K562 (cell line): ENCODE data around the gene B3GALT4. TPM values are rescaled to one million over a fixed set of nuclear protein-coding genes. Genes with fewer than 3 reads are reported as not detected.
A peak's percentile ranks its signal among the peaks of the same experiment; 100 is the strongest.

ENCODE experiments used
- ATF6 ChIP-seq: sonication (generic); formaldehyde crosslinking; IDR thresholded peaks from 2 replicates; pipeline ENCODE4 v1.4.0; 2020; ENCODE audit warnings: mild to moderate bottlenecking, missing genetic modification reagents
- E2F6 ChIP-seq, 2 experiments: IDR thresholded peaks; 2 replicates each; pipeline ENCODE4 v1.6.1; 2011; ENCODE audit warnings: borderline replicate concordance in 1 of 2, control low read depth in 1 of 2, low read depth in 1 of 2, low read length in 1 of 2, mild to moderate bottlenecking in 1 of 2, mixed read lengths in 1 of 2, moderate library complexity in 1 of 2; ENCODE audit not compliant: insufficient read depth in 1 of 2, insufficient read length in 1 of 2, poor library complexity in 1 of 2, severe bottlenecking in 1 of 2; ENCODE audit errors: extremely low read depth in 1 of 2
- ELK3 ChIP-seq: fragments of 450-650 bp; formaldehyde crosslinking; IDR thresholded peaks from 2 replicates; pipeline ENCODE4 v1.4.0; 2020; ENCODE audit warnings: mild to moderate bottlenecking
- ETV1 ChIP-seq: fragments of 450-650 bp; conservative IDR thresholded peaks from 2 replicates; pipeline ENCODE4 v1.6.1; 2016; ENCODE audit warnings: missing genetic modification characterization, control low read depth, low read depth, missing compliant biosample characterization
- GABPB2 ChIP-seq: fragments of 250-450 bp; sonication (Bioruptor Pico); conservative IDR thresholded peaks from 2 replicates; pipeline ENCODE4 v1.5.1; 2021; ENCODE audit warnings: mild to moderate bottlenecking
- KLF16 ChIP-seq: IDR thresholded peaks from 2 replicates; pipeline ENCODE4 v1.6.1; 2016; ENCODE audit warnings: antibody characterized with exemption
- MIER1 ChIP-seq: fragments of 450-650 bp; IDR thresholded peaks from 2 replicates; pipeline ENCODE4 v1.6.1; 2016; ENCODE audit warnings: antibody characterized with exemption, mild to moderate bottlenecking, low read depth
- SMARCA4 ChIP-seq: fragments of 450-650 bp; IDR thresholded peaks from 2 replicates; pipeline ENCODE4 v1.6.1; 2016
- TRIM24 ChIP-seq, 2 experiments: fragments of 450-650 bp; IDR thresholded peaks; 2 replicates each; pipeline ENCODE4 v1.6.1; 2016
- ZBTB2 ChIP-seq: fragments of 450-650 bp; IDR thresholded peaks from 2 replicates; pipeline ENCODE4 v1.6.1; 2016; ENCODE audit warnings: antibody characterized with exemption
- ZNF407 ChIP-seq: fragments of 450-650 bp; IDR thresholded peaks from 2 replicates; pipeline ENCODE4 v1.6.1; 2016; ENCODE audit warnings: low read depth
- ZNF449 ChIP-seq: fragments of 250-450 bp; sonication (Bioruptor Pico); IDR thresholded peaks from 2 replicates; pipeline ENCODE4 v1.8.0; 2022; ENCODE audit warnings: moderate library complexity, mild to moderate bottlenecking, inconsistent platforms
- ZNF583 ChIP-seq: fragments of 250-450 bp; sonication (Bioruptor Pico); IDR thresholded peaks from 2 replicates; pipeline ENCODE4 v1.4.0; 2020
- polyA plus RNA-seq, 8 experiments: library from polyadenylated mRNA; depleted of rRNA in 4 of 8; stranded (reverse) in 5 of 8; unstranded in 3 of 8; fragments of >200 nt; fragmentation: Nextera tagmentation in 2 of 8; fragmentation: Illumina TruSeq in 1 of 8; extraction: Ambion mirVana in 2 of 8; extraction: Trizol in 1 of 8; gene quantifications; 2 replicates each; pipeline versions ENCODE4 v1.2.1 to v1.2.3, GENCODE V29; 2011 to 2014; ENCODE audit warnings: inconsistent platforms in 1 of 8, missing spikeins in 1 of 8
- total RNA-seq, 7 experiments: library from RNA; depleted of rRNA in 6 of 7; stranded (reverse); fragments of >200 nt in 6 of 7; fragmentation: Illumina TruSeq in 2 of 7; extraction: Trizol in 2 of 7; gene quantifications; 2 replicates each; pipeline versions ENCODE4 v1.2.1 to v1.2.3, GENCODE V29; 2011 to 2021; ENCODE audit warnings: low replicate concordance in 1 of 7

B3GALT4 gene
- total and polyA plus RNA-seq, 9 of the 15 experiments (the other 6 are each of a cell fraction or from before 2014, with no cell fraction given), result 0.11 to 1.3 (median 0.53) TPM; not detected in 1

GRCh38 chr6:33276581-33276863 is 401 bp upstream of the B3GALT4 start (continued):
- TF ChIP-seq ZNF407, result no peak
- TF ChIP-seq TRIM24 (IDR thresholded peaks at IDR 0.05), result no peak
- TF ChIP-seq ZNF583, result no peak
- TF ChIP-seq SMARCA4, result no peak
- no peak for TF ChIP-seq GABPB2
- TF ChIP-seq E2F6 (IDR thresholded peaks at IDR 0.05; ENCODE audit: borderline replicate concordance in 1 of 2, extremely low read depth in 1 of 2, insufficient read depth in 1 of 2, insufficient read length in 1 of 2, low read depth in 1 of 2, low read length in 1 of 2, poor library complexity in 1 of 2, severe bottlenecking in 1 of 2), result no peak
- TF ChIP-seq KLF16, result no peak
- TF ChIP-seq ELK3 (CRISPR knock-in tag), result no peak
- TF ChIP-seq ATF6 (CRISPR knock-in tag), result no peak
- TF ChIP-seq MIER1, result no peak
- TF ChIP-seq ZNF449, result 0 out of 2 replicates have a peak, but pooled peaks have one; percentile 27
- TF ChIP-seq ETV1 (tag), result no peak
- 0 out of 2 replicates have a peak, but pooled peaks have one; percentile 11 for TF ChIP-seq ZBTB2
